ENCODE data around the gene SGMS1. TPM values are rescaled to one million over a fixed set of nuclear protein-coding genes. Genes with fewer than 3 reads are reported as not detected.

Gene SGMS1
- total and polyA plus RNA-seq, 11 donors = 6.9 to 40.6 (median 19.6) TPM

GRCh38 chr10:50622706-50623662, 772 bp downstream of the SGMS1 start:
- WGBS, 4 donors = 0 to 1% (median 0%) methylated on average over 15 to 88 of the region's 88 CpGs
- H3K4me1 ChIP-seq = peaks cover 0 to 36% (median 24%) of the 10 kb centered on the region in 12 donors
- intact Hi-C loops (cut with DNase I) = loop anchor here (5.0 to 10.0 kb wide), 13 partner anchors 51 to 338 kb away; no protein-coding TSS in a partner anchor

GRCh38 chr10:50621968-50622705, 1.6 kb downstream of the SGMS1 start:
- peaks cover 0 to 36% (median 24%) of the 10 kb centered on the region in 12 donors for H3K4me1 ChIP-seq
- intact Hi-C loops (cut with DNase I) = loop anchor here (5.0 to 10.0 kb wide), 13 partner anchors 50 to 337 kb away; no protein-coding TSS in a partner anchor

More at GRCh38 chr10:50622706-50623662, 772 bp downstream of the SGMS1 start:
- peak overlapping the region; percentile 68 to 98 (median 92) for H3K4me3 ChIP-seq
- peak overlapping the region; percentile 96 to 99 (median 99) for H3K27ac ChIP-seq
- ATAC-seq (peak in 3 of 4 donors; percentile 2 to 10 (median 5)), DNase-seq (peak; percentile 47 to 79 (median 62))
- no peak for TF ChIP-seq POLR2A (IDR thresholded peaks at IDR 0.05)
- TF ChIP-seq CTCF (IDR thresholded peaks at IDR 0.05) = peak in 1 of 12 donors; percentile 10
- no peaks in the 10 kb centered on the region for H3K27me3 ChIP-seq
- no peaks in the 10 kb centered on the region for H3K9me3 ChIP-seq
- no peaks in the 10 kb centered on the region for H3K36me3 ChIP-seq

GRCh38 chr10:50620899-50621298, 2.9 kb downstream of the SGMS1 start:
- no peaks in the 10 kb centered on the region for H3K36me3 ChIP-seq
- H3K27me3 ChIP-seq = no peaks in the 10 kb centered on the region
- peak overlapping the region in 2 of 12 donors; percentile 13 to 99 for H3K27ac ChIP-seq
- 64 to 87% (median 80%) methylated on average over 7 of the region's 7 CpGs for WGBS, 4 donors
- no peaks in the 10 kb centered on the region for H3K9me3 ChIP-seq
- H3K4me3 ChIP-seq = no peak overlapping the region
- H3K4me1 ChIP-seq = peaks cover 0 to 38% (median 24%) of the 10 kb centered on the region in 12 donors
- DNase-seq (no peak), ATAC-seq (no peak)
- no peak for TF ChIP-seq POLR2A (IDR thresholded peaks at IDR 0.05)
- TF ChIP-seq CTCF (IDR thresholded peaks at IDR 0.05) = no peak
- intact Hi-C loops (cut with DNase I) = loop anchor here (5.0 to 10.0 kb wide), 13 partner anchors 49 to 336 kb away; no protein-coding TSS in a partner anchor

More at GRCh38 chr10:50621968-50622705, 1.6 kb downstream of the SGMS1 start:
- H3K4me3 ChIP-seq = peak overlapping the region; percentile 68 to 98 (median 92)
- H3K27ac ChIP-seq = peak overlapping the region; percentile 96 to 99 (median 99)
- WGBS, 4 donors = 0 to 1% (median 1%) methylated on average over 18 to 21 of the region's 21 CpGs
- no peaks in the 10 kb centered on the region for H3K9me3 ChIP-seq
- H3K27me3 ChIP-seq = no peaks in the 10 kb centered on the region
- TF ChIP-seq POLR2A (IDR thresholded peaks at IDR 0.05) (no peak), CTCF (IDR thresholded peaks at IDR 0.05) (peak in 5 of 12 donors; percentile 14 to 30 (median 22))
- DNase-seq = peak; percentile 95 to 98 (median 96)
- H3K36me3 ChIP-seq = no peaks in the 10 kb centered on the region
- ATAC-seq = peak; percentile 65 to 74 (median 68)

All from heart left ventricle (tissue), 16 donors.